Activated naive CD4-positive, alpha-beta T cell treated with anti-CD3 and anti-CD28 coated beads, Interleukin-2, amount 10 ng/mL, durations not matched to agents 7 days and 5 days (primary cell): ENCODE results near the gene RAD51B.
"Not testable (repeated sequence)": the region's sequence is repeated elsewhere in the genome, so short reads cannot be mapped to it uniquely, and the experiment has no call there.

ENCODE experiments used
- CTCF ChIA-PET: fragments of 350-600 bp; sonication (Branson Sonifier 250); formaldehyde crosslinking; loops from one replicate; lab custom pipeline; 2021; ENCODE audit warnings: antibody characterized with exemption; lab: Charles Lee
- DNase-seq: peaks from one replicate; pipeline ENCODE4 v3.0.0-alpha.2; 2020
- H3K27ac Mint-ChIP-seq: one replicate; pipeline ENCODE4 v1.8.0; 2021; ENCODE audit warnings: mild to moderate bottlenecking, moderate library complexity, mixed read lengths
- H3K27me3 Mint-ChIP-seq: one replicate; pipeline ENCODE4 v1.8.0; 2021; ENCODE audit warnings: mild to moderate bottlenecking, mixed read lengths
- H3K36me3 Mint-ChIP-seq: one replicate; pipeline ENCODE4 v1.8.0; 2021; ENCODE audit warnings: mixed read lengths
- H3K4me1 Mint-ChIP-seq: one replicate; pipeline ENCODE4 v1.8.0; 2021; ENCODE audit warnings: mixed read lengths
- H3K4me3 Mint-ChIP-seq: one replicate; pipeline ENCODE4 v1.8.0; 2021; ENCODE audit warnings: mild to moderate bottlenecking, moderate library complexity, mixed read lengths
- H3K9me3 Mint-ChIP-seq: one replicate; pipeline ENCODE4 v1.8.0; 2021; ENCODE audit warnings: mixed read lengths

Gene RAD51B

DNA sequence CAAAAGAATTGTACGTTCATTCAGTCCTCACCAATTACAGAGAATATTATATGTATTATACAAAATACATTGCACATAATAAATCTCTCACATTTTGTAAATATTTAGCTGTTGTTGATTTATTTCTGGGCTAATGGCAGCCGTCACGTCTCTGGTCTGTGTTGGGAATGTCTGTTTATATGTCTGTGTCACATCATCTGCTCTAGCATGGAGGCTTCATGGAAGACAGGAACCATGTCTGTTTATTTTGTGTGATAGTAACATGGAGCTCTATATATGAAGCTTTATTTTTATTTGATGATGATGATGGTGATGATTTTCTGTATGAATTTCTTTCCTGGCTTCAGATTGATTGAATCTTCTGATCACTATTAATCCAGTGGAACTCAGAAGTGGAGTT is 138.4 kb downstream of the RAD51B start:
- CTCF ChIA-PET: interaction anchor here (1.7 kb wide), 1 partner anchor 14 kb away, joined by 7 read pairs; no protein-coding TSS in a partner anchor
- Mint-ChIP-seq H3K27ac (no peak overlapping the region), H3K36me3 (no peaks in the 10 kb centered on the region)

GRCh38 chr14:67961676-67962075 is 142.1 kb downstream of the RAD51B start:
- Mint-ChIP-seq H3K4me1 (no peaks in the 10 kb centered on the region), H3K27me3 (no peaks in the 10 kb centered on the region), H3K9me3 (no peaks in the 10 kb centered on the region), H3K27ac (no peak overlapping the region), H3K36me3 (peaks cover 7% of the 10 kb centered on the region), H3K4me3 (no peak overlapping the region)
- CTCF ChIA-PET: no interaction called here
- DNase-seq: no peak

More for the DNA sequence above, 138.4 kb downstream of the RAD51B start:
- Mint-ChIP-seq H3K4me1 (no peaks in the 10 kb centered on the region), H3K9me3 (no peaks in the 10 kb centered on the region), H3K4me3 (no peak overlapping the region), H3K27me3 (no peaks in the 10 kb centered on the region)
- no peak for DNase-seq

DNA sequence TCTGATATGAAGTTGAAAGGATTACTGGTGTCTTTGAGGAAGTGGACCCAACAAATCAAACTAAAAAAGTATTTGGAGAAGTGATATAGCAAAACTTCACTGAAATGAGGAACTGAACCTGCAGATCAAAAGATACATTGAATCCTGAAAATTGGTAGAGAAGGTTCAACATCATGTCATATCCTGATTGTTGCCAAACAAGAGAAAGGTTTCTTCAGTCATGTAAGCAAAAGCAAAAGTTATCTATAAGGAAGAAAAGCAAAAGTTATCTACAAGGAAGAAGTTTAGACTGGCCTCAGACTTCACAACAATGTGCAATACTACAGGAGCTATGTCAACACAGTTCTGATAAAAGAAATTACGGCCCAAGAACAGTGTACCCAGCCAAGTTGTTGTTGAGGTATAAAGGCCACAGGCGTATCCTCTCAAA is 142.7 kb downstream of the RAD51B start:
- no peaks in the 10 kb centered on the region for H3K4me1 Mint-ChIP-seq
- no peaks in the 10 kb centered on the region for H3K9me3 Mint-ChIP-seq
- no peaks in the 10 kb centered on the region for H3K27me3 Mint-ChIP-seq
- CTCF ChIA-PET: no interaction called here
- H3K27ac Mint-ChIP-seq: no peak overlapping the region
- DNase-seq: no peak
- no peak overlapping the region for H3K4me3 Mint-ChIP-seq
- H3K36me3 Mint-ChIP-seq: peaks cover 12% of the 10 kb centered on the region

GRCh38 chr14:67963545-67963944 is 144.0 kb downstream of the RAD51B start:
- no peak overlapping the region for H3K27ac Mint-ChIP-seq
- CTCF ChIA-PET: no interaction called here
- H3K4me1 Mint-ChIP-seq: no peaks in the 10 kb centered on the region
- H3K36me3 Mint-ChIP-seq: peaks cover 20% of the 10 kb centered on the region
- H3K9me3 Mint-ChIP-seq: peaks cover 2% of the 10 kb centered on the region
- DNase-seq: no peak
- H3K27me3 Mint-ChIP-seq: no peaks in the 10 kb centered on the region
- no peak overlapping the region for H3K4me3 Mint-ChIP-seq

DNA sequence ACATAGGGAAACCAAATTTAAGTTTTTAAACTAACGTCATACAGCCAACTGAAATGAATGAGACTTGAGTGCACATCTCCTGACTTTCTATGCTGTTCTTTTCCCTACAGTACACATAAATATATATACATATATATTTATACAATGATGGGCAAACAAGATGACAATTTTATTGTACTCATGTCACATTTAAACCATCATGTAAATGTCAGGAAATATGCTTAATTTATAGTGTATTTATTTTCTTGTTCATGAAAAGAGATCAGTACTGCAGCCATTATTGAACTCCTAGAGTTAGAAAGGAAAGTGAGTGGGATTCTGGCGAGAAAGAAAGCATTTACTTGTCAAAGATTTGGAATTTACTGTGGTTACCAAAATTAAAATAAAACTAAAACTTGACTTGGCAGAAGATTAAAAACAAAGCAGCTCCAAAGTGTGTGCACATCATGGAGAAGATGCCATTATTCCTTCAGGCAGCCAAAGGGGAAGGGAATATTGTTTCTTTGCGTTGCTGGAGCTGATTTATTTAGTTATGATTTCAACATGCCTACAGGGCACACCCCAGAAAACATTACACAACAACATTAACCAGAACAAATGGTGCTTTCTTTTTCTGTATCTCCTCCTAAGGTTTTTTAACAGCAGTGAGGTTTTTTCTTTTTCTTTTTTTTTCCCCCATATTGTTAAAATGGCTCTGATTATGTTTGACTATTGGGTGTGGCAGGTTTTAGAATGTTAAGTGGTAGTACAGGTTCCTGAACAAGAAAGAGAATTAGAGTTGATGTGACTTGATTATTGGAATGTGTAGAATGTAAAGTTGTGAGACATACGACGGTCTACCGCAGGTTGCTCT is 144.6 kb downstream of the RAD51B start:
- peaks cover 23% of the 10 kb centered on the region for H3K36me3 Mint-ChIP-seq
- DNase-seq: no peak
- CTCF ChIA-PET: no interaction called here
- H3K4me1 Mint-ChIP-seq: no peaks in the 10 kb centered on the region
- H3K4me3 Mint-ChIP-seq: no peak overlapping the region
- no peaks in the 10 kb centered on the region for H3K27me3 Mint-ChIP-seq
- H3K27ac Mint-ChIP-seq: no peak overlapping the region
- H3K9me3 Mint-ChIP-seq: peaks cover 2% of the 10 kb centered on the region

DNA sequence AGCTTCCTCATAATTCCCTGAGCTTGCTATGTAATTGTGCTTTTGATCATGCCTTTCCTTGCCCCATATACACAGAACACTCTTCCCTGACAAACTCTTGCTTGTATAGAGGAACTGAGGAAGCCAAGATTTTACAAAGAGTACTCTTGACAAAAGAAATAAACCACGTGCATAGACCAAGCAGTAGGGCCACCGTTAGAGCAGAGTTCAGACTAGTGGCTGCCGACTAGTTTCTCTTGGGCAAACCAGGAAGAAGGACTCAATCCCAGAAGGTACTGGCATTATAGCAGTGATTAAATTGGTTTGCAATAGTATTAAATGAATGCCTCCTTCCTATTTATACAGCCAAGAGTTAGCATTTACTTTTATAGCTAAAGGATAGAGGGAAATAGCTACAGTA is 146.1 kb downstream of the RAD51B start:
- Mint-ChIP-seq H3K27ac (no peak overlapping the region), H3K4me1 (no peaks in the 10 kb centered on the region), H3K4me3 (no peak overlapping the region), H3K9me3 (peaks cover 2% of the 10 kb centered on the region), H3K27me3 (no peaks in the 10 kb centered on the region), H3K36me3 (peaks cover 23% of the 10 kb centered on the region)
- DNase-seq: no peak
- CTCF ChIA-PET: no interaction called here

DNA sequence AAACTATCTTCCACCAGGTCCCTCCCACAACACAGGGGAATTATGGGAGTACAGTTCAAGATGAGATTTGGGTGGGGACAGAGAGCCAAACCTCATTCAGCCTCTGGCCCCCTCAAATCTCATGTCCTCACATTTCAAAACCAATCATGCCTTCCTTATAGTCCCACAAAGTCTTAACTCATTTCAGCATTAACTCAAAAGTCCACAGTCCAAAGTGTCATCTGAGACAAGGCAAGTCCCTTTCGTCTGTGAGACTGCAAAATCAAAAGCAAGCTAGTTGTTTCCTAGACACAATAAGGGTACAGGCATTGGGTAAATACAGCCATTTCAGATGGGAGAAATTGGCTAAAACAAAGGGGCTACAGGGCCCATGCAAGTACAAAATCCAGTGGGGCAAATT is 147.6 kb downstream of the RAD51B start:
- no peak overlapping the region for H3K4me3 Mint-ChIP-seq
- DNase-seq: no peak
- CTCF ChIA-PET: no interaction called here
- peaks cover 23% of the 10 kb centered on the region for H3K36me3 Mint-ChIP-seq
- H3K27me3 Mint-ChIP-seq: no peaks in the 10 kb centered on the region
- H3K27ac Mint-ChIP-seq: no peak overlapping the region
- peaks cover 2% of the 10 kb centered on the region for H3K9me3 Mint-ChIP-seq
- H3K4me1 Mint-ChIP-seq: no peaks in the 10 kb centered on the region

DNA sequence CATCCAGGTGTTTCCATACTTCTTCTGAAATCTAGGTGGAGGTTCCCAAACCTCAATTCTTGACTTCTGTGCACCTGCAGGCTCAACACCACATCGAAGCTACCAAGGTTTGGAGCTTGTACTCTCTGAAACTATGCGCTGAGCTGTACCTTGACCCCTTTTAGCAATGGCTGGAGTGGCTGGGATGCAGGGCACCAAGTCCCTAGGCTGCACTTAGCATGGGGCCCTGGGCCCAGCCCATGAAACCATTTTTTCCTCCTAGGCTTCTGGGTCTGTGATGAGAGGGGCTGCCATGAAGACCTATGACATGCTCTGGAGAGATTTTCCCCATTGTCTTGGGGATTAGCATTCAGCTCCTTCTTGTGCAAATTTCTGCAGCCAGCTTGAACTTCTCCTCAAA is 148.4 kb downstream of the RAD51B start:
- CTCF ChIA-PET, H3K4me1 Mint-ChIP-seq, H3K27me3 Mint-ChIP-seq, H3K9me3 Mint-ChIP-seq, DNase-seq, H3K27ac Mint-ChIP-seq, H3K4me3 Mint-ChIP-seq: not testable (repeated sequence)
- H3K36me3 Mint-ChIP-seq: peaks cover 23% of the 10 kb centered on the region

- H3K36me3 Mint-ChIP-seq: peaks cover 19% of the 10 kb centered on the region
- no peaks in the 10 kb centered on the region for H3K4me1 Mint-ChIP-seq
Measured at GRCh38 chr14:67970923-67971322, 151.3 kb downstream of the RAD51B start.

DNA sequence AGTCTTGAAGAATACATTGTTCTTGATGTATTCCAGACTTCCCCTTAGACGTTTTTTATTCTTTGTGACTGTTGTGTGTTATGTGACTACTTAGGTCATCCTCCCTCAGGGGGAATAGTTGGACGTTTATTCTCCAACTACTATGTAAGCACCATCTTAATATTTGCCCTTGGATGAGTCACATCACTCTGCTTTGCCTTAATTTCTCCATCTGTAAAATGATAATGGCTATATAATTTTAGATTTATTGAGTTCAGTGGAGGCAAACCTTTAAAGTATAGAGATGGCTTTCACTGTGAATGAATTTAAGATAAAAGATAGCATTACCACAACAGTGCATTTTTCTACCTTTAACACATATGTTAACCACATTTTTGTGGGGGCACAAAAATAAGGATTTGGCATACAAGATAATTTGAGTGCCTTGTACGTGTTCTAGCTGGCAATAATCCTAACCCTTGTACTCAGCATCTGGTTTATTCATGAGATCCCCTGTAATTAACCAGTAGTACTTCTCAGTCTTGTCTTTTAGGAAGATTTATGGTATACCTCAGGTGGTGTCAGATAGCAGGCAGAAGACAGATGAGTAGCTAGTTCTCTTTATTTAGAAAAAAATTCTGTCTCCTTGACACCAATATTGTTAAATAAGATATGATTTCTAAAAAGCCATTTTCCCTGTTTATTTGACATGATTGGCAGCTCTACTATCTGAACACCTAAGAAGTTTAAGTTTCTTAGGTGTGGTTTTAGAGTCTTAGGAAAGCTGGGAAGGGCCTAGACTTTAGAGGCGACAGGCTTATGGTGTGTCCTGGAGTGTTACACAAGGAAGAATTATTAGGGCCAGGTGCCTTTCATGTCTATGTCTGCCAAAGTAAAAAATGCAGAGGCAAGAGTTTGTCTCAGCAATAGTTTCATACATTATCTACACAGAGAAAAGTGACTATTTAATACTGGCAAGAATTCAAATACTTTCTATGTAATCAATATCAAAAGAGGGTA is 152.3 kb downstream of the RAD51B start:
- H3K9me3 Mint-ChIP-seq: peaks cover 2% of the 10 kb centered on the region
- CTCF ChIA-PET: interaction anchor here (1.3 kb wide), 1 partner anchor 28 kb away, joined by 3 read pairs; no protein-coding TSS in a partner anchor

More at GRCh38 chr14:67970923-67971322, 151.3 kb downstream of the RAD51B start:
- no peak for DNase-seq
- Mint-ChIP-seq H3K27ac (no peak overlapping the region), H3K4me3 (no peak overlapping the region), H3K27me3 (no peaks in the 10 kb centered on the region), H3K9me3 (peaks cover 2% of the 10 kb centered on the region)
- CTCF ChIA-PET: interaction anchor here (1.3 kb wide), 1 partner anchor 27 kb away, joined by 3 read pairs; no protein-coding TSS in a partner anchor

DNA sequence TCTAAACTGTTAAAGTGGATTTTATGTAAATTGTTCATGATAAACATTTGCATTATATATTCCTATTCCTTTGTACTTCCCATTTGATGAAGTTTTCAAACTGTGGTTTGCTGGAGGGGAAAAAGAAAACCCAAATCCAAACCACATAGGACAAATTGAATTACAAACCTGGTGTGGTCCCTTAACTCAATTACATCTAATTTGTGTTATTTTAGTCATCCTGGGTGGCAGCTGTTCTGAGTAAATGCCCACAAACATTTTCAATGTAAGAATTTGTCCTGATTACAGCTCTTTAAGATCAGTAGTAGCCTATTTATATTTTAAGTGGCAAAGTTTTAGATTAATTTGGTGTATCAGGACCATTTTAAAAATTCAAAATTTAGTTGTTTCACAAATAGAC is 153.9 kb downstream of the RAD51B start:
- no peaks in the 10 kb centered on the region for H3K27me3 Mint-ChIP-seq
- H3K4me3 Mint-ChIP-seq: no peak overlapping the region
- DNase-seq: no peak
- H3K9me3 Mint-ChIP-seq: peaks cover under 1% of the 10 kb centered on the region
- no peak overlapping the region for H3K27ac Mint-ChIP-seq
- no peaks in the 10 kb centered on the region for H3K4me1 Mint-ChIP-seq
- CTCF ChIA-PET: no interaction called here
- peaks cover 3% of the 10 kb centered on the region for H3K36me3 Mint-ChIP-seq

More for the DNA sequence above, 152.3 kb downstream of the RAD51B start:
- H3K27me3 Mint-ChIP-seq: no peaks in the 10 kb centered on the region
- no peak overlapping the region for H3K27ac Mint-ChIP-seq
- H3K36me3 Mint-ChIP-seq: peaks cover 13% of the 10 kb centered on the region
- no peak for DNase-seq
- no peaks in the 10 kb centered on the region for H3K4me1 Mint-ChIP-seq
- no peak overlapping the region for H3K4me3 Mint-ChIP-seq

DNA sequence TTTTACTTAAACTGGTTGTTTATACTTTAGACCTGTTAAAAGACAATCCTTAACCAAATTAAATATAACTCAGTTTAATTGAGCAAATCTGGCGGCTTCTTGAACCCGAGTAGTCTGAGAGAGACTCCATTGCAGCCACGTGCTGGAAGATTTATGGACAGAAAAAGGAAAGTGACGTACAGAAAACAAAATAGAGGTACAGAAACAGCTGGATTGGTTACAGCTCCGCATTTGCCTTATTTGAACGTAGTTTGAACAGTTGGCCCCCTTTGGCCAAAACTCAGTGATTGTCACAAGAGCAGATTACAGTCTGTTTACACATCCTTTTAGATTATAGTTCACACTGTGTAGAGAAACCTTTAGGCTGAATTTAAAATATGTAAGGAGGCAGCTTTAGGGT is 155.9 kb downstream of the RAD51B start:
- Mint-ChIP-seq H3K9me3 (no peaks in the 10 kb centered on the region), H3K27me3 (no peaks in the 10 kb centered on the region), H3K36me3 (no peaks in the 10 kb centered on the region), H3K4me3 (no peak overlapping the region), H3K27ac (no peak overlapping the region), H3K4me1 (no peaks in the 10 kb centered on the region)
- CTCF ChIA-PET: no interaction called here
- DNase-seq: no peak

- Mint-ChIP-seq H3K4me3 (no peak overlapping the region), H3K27ac (no peak overlapping the region), H3K36me3 (no peaks in the 10 kb centered on the region), H3K27me3 (no peaks in the 10 kb centered on the region), H3K4me1 (no peaks in the 10 kb centered on the region), H3K9me3 (no peaks in the 10 kb centered on the region)
- CTCF ChIA-PET: no interaction called here
- DNase-seq: no peak
Measured at GRCh38 chr14:67977434-67978034, 158.0 kb downstream of the RAD51B start.

- H3K27me3 Mint-ChIP-seq: no peaks in the 10 kb centered on the region
- H3K36me3 Mint-ChIP-seq: no peaks in the 10 kb centered on the region
Measured at GRCh38 chr14:67978749-67979148, 159.2 kb downstream of the RAD51B start.

More at GRCh38 chr14:67978749-67979148, 159.2 kb downstream of the RAD51B start:
- H3K4me1 Mint-ChIP-seq: no peaks in the 10 kb centered on the region
- no peak overlapping the region for H3K4me3 Mint-ChIP-seq
- no peaks in the 10 kb centered on the region for H3K9me3 Mint-ChIP-seq
- no peak overlapping the region for H3K27ac Mint-ChIP-seq
- no peak for DNase-seq
- CTCF ChIA-PET: no interaction called here
